HG02970 (cell line): ENCODE measurements around the gene UBL5.
"Not testable (repeated sequence)": the region's sequence is repeated elsewhere in the genome, so short reads cannot be mapped to it uniquely, and the experiment has no call there.

Experiments
- ATAC-seq: cut with Tn5 transposase; IDR thresholded peaks from one replicate; pipeline ENCODE4 v1.9.1; 2021; ENCODE audit warnings: mild to moderate bottlenecking, moderate library complexity, moderate number of reproducible peaks; ENCODE audit not compliant: unreplicated experiment, low FRiP score

Gene UBL5

GRCh38 chr19:9827289-9828238, at the start of gene UBL5:
Gene UBL5 (plus strand): TSS chr19:9827918. CDS start chr19:9828338, 420 bp downstream.
- peak; percentile 92 for ATAC-seq

DNA sequence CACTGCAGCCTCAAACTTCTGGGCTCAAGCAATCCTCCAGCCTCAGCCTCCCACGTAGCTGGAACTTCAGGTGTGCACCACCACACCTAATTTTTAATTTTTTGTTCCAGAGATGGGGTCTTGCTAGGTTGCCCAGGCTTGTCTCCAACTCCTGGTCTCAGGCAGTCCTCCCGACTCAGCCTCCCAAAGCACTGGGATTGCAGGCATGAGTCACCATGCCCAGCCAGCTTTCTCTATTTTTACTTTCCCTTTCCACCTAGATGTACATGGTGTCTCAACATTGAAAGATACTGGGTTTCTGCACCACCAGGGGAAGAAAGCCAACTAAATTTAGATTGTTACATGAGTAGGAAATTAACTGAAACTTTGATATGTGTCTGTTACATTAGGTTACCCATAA, 45.4 kb upstream of the UBL5 start:
- ATAC-seq: no peak

DNA sequence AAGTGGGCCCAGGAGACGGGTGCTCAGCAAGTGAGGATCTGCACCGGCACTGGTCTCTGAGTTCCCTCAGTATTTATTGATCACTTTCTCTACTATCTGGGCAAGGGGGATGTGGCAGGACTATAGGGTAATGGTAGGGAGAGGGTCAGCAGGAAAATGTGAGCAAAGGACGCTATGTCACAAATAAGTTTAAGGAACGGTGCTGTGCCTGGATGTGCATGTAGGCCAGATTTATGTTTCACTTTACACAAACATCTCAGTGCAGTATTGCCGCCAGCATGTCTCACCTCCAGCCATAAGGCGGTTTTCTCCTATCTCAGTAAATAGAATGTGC, 43.6 kb upstream of the UBL5 start:
- not testable (repeated sequence) for ATAC-seq

GRCh38 chr19:9785367-9786331, 42.1 kb upstream of the UBL5 start:
- ATAC-seq: peak; percentile 70

DNA sequence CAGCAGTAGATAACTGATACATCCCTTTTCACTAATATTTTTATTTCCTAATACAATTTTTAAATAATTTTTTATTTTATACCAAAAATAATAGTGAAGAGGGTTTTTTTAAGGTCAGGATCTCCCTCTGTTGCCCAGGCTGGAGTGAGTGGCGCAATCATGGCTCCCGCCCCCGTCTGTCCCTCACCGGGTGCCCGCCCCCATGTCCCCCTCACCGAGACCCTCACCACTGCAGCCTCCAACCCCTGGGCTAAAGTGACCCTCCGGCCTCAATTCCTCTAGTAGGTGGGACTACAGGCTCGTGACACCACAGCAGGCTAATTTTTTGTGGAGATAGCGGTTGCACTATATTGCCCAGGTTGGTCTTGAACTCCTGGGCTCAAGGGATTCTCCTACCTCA, 41.4 kb upstream of the UBL5 start:
- ATAC-seq: no peak

- ATAC-seq: no peak
Measured at GRCh38 chr19:9786819-9787218, 40.9 kb upstream of the UBL5 start.

- ATAC-seq: not testable (repeated sequence)
Measured at GRCh38 chr19:9788604-9789003, 39.1 kb upstream of the UBL5 start.

GRCh38 chr19:9789066-9789465, 38.7 kb upstream of the UBL5 start:
- ATAC-seq: no peak

GRCh38 chr19:9789579-9789978, 38.1 kb upstream of the UBL5 start:
- not testable (repeated sequence) for ATAC-seq

GRCh38 chr19:9791073-9791367, 36.7 kb upstream of the UBL5 start:
- ATAC-seq: not testable (repeated sequence)

DNA sequence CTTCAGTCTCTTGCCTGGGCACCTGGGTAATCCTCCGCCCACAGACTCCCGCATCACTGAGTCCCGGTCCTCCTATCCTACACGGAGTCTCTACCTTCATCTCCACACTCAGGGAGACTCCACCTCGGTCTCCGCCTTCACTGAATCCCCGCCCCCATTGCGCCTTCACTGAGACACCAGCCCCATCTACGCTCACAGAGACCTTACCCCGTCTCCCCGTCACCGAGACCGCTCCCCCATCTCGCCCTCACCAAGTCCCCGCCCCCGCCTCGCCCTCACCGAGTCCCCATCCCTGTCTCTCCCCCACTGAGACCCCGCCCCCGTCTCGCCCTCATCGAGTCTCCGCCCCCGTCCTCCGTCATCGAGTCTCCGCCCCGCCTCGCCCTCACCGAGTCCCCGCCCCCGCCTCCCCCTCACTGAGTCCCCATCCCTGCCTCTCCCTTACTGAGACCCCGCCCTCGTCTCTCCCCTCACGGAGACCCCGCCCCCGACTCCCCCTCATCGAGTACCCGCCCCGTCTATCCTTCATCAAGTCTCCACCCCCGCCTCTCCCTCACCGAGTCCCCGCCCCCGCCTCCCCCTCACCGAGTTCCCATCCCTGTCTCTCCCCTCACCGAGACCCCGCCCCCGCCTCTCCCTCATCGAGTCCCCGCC, 36.0 kb upstream of the UBL5 start:
- ATAC-seq: no peak

DNA sequence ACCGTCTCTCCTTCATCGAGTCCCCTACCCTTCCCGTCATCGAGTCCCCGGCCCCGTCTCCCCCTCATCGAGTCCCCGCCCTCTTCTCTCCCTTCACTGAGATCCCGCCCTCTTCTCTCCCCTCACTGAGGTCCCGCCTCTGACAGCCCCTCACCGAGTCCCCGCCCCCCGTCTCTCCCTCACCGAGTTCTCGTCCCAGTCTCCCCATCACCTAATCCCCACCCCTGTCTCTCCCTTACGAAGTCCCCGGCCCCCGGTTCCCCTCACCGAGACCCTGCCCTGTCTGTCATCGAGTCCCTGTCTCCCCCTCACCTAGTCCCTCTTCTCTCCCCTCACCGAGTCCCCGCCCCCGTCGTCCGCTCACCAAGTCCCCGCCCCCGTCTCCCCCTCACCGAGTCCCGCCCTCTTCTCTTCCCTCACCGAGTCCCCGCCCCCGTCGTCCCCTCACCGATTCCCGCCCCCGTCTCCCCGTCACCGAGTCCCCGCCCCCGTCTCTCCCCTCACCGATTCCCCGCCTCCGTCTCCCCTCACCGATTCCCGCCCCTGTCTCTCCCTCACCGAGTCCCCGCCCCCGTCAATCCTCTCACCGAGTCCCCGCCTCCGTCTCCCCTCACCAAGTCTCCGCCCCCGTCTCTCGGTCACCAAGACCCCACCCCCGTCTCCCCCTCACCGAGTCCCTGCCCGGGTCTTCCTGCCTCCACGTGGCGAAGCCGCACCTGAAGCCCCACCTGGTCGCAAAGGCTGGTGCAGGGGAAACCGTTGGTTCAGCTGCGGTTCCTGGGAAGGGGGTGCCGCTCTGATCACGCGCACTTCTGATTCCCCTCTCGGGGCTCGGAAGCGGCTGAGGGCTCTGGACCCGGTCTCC, 35.3 kb upstream of the UBL5 start:
- ATAC-seq: no peak

- ATAC-seq: no peak
Measured at GRCh38 chr19:9793071-9793591, 34.6 kb upstream of the UBL5 start.

DNA sequence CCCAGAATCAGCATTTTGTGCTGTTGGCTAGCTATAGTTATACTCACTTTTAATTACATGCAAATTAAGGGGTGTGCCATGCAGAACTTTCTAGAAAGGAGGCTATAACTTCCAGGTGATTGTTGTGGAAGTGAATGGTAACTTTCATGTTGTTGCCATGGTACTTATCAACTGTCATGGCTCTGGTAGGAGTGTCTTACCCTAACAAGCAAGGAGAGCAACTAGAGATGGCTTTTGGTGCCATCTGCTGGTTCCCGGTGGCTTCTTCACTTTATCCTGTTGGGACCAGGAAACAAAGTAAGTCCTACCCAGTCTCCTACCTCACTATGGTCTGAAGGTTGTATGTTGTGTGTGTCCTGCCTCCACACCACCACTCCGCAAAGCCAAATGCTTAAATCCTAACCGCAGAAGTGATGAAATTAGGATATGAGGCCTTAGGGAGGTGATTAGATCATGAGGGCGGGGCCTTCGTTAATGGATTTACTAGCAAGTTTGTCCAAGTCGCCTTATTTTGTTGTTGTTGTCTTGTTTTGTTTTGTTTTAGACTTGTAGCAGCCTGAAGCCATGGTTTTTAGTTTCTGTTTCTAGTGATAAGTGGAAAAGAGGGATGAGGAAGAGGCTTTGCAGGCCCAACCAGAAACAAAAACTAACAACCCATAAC, 31.5 kb upstream of the UBL5 start:
- ATAC-seq: no peak

- ATAC-seq: no peak
Measured at GRCh38 chr19:9797871-9798270, 29.8 kb upstream of the UBL5 start.

- ATAC-seq: no peak
Measured at GRCh38 chr19:9799162-9799561, 28.6 kb upstream of the UBL5 start.

DNA sequence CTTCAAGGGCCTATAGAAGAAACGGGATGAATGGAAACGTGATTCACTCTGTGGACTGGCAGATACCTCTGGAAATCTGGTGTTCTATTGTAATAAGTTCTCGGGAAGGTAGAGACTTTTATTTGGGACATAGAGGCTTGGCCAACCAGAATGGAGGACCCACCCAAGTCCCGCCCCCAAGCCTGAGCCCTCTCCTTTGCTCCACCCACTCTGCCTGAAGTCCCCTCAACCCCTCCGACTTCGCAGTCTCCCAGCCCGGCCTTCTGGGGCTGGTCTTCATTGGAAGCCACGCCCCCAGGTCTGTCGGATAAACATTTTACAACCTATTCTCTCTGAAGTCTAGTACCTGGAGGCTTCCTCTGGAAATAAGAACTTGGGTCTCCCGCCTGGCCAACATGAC, 25.7 kb upstream of the UBL5 start:
- ATAC-seq: no peak

GRCh38 chr19:9806803-9807202, 20.9 kb upstream of the UBL5 start:
- ATAC-seq: no peak
